GM19395 (cell line): ENCODE measurements around the gene SLC25A43.
"Not testable (repeated sequence)": the region's sequence is repeated elsewhere in the genome, so short reads cannot be mapped to it uniquely, and the experiment has no call there.

ENCODE experiments used
- ATAC-seq: cut with Tn5 transposase; IDR thresholded peaks from one replicate; pipeline ENCODE4 v1.9.1; 2021; ENCODE audit warnings: mild to moderate bottlenecking, moderate library complexity; ENCODE audit not compliant: unreplicated experiment

The SLC25A43 gene

DNA sequence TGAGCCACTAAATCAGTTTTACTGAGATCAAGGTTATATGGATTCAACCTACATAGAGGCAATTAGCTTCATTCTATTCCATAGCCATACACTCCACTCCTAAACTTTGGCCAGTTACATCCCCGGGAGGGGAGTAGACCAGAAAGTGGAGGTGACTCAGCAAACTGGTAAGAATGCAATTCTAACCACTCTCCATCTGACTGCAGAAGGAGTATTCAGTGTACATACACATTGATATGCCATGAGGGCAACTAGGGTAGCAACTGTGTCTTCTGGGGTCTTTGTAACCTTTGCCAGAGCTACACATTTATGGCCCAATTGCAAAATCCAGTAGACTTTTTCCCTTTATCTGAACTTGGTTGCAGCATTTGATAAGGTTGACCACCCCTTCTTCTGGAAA, 7.6 kb downstream of the SLC25A43 start:
- no peak for ATAC-seq

DNA sequence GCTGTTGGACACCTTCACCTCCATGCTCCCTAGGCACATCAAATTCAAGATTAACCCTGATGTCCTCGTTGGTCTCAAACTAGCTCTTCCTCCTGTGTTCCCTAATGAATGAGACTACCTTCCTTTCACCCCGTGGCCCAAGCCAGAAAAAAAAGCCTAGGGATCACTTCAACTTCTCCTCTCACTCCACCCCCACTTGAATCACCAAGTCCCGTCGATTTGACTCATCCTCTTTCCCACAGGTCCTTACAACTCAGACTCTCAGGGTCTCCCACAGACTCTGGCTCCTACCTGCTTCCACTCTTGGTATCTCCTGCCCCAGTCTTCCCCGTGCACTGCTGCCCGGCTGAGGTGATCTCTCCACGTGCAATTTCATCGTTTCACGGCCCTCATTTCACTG, 8.5 kb downstream of the SLC25A43 start:
- no peak for ATAC-seq

DNA sequence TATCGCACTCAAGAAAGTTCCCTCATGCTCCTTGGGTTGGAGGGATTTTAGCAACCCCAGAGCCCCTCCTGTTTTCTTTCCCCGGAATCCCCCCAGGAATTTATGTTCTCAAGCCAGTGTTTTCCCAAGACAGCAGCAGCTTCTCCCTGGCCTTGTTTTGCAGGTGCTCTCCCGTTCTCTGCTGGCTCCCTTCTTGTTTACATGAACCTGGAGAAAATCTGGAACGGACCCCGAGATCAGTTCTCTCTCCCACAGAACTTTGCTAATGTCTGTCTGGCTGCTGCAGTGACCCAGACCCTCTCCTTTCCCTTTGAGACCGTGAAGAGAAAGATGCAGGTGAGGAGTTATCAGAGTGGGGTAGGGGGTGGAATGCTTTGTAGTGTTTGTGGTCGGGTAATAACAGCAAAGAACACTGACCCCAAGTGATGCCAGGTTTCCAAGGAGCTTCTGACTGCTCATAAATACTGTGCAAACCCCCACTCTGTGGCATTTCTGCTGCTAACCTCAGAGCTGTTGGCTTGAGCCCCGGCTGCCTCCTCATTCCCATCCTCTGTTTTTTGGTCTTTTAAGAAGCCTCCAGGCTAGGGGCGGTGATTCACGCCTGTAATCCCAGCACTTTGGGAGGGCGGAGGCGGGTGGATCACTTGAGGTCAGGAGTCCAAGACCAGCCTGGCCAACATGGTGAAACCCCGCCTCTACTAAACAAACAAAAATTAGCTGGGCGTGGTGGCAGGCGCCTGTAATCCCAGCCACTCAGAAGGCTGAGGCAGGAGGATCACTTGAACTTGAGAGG, 11.1 kb downstream of the SLC25A43 start:
- no peak for ATAC-seq

DNA sequence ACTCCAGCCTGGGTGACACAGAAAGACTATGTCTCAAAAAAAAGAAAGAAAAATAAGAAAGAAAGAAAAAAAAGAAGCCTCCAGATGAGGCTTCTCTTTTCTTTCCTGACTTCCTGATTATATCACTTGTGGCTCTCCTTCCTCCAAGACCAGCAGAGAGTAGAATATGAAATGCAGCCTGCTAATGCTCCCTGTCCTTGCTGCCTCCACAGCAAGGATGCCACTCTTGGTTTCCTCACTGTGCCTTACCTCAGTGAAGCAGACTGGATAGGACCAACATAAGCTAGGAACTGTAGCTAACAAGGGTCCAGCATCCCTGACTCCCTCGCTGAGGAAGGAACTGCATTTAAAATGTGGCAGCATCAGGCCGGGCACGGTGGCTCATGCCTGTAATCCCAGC, 11.7 kb downstream of the SLC25A43 start:
- ATAC-seq, result no peak

DNA sequence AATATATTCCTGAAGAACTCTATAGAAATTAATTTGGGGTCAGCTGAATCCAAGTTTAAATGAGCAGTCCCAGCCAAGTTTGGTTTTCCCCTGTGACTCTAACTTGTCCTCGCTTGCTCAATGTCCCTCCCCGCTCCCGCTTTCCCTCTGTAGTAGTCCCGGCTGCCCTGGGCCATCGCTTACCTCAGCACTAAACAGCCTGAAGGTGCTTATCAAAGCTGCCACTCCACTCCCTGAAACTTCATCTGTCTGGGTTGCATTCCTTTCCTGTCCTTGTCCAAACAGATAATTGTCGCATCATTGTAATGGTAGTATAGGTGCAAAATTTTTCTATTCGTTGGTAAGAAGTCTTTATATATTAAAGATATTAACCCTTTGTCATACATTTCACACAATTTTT, 12.8 kb downstream of the SLC25A43 start:
- no peak for ATAC-seq

DNA sequence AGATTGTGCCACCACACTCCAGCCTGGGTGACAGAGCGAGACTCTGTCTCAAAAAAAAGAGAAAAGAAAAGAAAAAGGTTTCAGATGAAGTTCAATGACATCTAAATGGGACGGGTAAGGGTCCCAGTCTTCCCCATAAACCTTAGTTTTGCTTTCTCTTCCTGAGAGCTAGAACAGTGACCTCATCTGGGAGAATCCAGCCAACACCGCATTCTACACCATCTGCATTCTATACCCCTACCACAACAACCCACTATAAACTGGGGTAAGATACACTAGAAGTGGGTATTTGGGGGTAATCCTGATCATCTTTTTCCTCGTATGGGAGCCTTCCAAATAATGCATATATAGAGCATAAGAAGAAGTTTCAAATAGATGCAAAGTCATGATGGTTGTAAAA, 18.2 kb downstream of the SLC25A43 start:
- ATAC-seq, result no peak

DNA sequence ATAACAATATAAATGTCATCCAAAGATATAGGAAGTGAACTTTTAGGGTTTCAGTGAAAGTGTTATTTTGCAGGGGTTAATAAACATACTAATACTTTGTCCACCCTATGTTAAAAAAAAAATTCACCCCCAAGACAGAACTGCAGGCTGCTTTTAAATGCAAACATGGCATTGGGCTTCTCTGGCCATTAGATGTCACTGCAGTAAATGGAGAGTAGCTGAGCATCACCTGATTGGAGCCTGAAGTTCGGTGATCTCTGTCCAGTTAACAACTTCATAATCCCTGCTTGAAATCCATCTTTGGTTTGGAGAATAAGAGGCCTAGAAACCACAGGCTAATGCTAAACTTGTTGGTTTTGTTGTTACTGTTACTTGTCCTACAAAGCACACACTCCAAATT, 18.7 kb downstream of the SLC25A43 start:
- ATAC-seq, result no peak

DNA sequence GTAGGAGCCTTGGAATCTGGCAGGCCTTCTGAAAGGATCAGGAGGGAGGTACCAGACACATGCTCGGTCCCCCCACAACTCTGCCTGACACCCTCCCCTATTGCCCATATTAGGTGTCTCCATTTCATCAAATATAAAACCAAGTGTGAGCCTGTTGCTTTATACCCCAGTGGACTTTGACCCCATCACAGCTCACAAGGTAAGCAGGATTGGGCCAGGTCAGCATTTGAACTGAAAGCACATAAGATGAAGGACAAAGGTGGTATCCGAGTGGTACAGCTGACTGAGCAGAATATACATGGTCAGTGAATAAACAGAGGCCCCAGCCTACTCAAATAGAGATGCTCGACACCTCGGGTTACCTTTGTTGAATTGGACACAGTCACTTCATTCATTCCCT, 20.0 kb downstream of the SLC25A43 start:
- no peak for ATAC-seq

DNA sequence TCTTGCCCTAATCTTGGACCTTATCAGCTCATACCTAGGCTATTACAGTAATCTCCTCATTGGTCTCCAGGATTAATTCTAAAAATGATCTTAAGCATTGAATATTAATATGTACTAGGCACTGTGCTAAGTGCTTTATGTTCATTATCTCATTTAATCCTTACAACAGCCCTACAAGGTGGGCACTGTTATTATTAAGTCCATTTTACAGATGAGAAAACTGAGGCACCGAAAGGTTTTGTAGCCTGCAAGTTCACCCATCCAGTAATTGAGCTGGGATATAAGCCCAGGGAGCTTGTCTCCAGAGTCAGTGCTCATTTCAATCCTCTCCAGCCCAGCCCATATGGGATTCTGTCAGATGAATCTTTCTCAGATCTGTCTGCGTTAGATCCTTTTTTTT, 20.8 kb downstream of the SLC25A43 start:
- no peak for ATAC-seq

DNA sequence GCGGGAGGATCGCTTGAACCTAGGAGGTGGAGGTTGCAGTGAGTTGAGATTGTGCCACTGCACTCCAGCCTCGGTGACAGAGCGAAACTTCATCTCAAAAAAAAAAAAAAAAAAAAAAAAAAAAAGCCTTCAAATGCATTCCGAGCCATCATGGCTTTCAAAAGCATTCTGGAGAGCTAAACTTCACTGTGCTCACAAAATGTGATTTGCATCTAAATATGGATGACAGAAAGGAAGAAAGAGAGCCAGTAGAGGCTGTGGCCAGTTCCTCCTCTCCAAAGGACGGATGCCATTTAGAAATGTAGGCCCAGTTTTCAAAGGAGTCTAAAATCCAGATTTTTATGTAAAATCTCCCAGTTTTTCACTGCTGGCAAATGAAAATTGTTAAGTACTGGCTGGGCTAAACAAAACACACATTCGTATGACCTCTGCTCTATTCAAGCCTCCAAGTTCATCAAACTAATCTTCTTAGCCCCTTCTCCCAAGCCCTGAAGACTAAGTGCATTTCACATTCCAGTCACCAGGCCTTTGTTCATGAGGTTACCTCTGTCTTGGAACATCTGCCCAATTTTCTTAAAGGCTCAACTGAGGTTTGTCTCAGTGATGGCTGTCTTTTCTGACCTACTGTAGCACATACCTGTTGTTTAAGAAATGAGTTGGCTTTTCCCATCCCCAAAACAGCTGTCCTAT, 22.0 kb downstream of the SLC25A43 start:
- no peak for ATAC-seq

DNA sequence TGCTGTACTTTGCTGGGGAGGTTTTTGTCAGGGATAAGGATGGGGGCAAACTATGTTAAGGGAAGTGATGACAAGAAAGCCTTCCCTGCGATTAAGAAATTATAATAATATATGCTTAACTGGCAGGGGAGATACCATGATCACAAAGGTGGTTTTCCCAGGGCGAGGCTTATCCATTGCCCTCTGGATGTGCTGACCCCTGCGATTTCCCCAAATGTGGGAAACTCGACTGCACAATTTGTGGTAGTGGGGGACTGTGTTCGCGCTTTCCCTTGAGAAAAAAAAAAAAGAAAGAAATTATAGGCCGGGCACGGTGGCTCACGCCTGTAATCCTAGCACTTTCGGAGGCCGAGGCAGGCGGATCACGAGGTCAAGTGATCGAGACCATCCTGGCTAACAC, 24.5 kb downstream of the SLC25A43 start:
- ATAC-seq, result no peak

DNA sequence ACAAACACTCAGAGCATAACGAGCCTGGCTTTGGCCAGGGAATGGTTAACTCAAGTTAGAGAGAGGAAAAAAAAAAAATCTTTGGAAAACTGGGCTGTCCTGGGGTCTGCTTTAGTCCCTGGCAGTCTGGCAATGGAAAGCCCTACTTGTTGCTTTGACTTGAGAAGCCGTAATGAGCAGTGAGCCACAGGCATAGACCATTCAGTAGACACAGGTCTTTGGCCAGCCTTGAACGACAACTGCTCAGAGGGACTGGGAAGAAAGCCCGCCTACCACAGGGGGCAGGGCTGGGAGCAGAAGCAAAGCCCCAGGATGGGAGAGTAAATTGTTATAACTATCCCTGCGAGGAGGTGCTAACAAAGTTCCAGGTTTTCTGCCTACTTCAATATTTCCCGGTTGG, 25.9 kb downstream of the SLC25A43 start:
- no peak for ATAC-seq

DNA sequence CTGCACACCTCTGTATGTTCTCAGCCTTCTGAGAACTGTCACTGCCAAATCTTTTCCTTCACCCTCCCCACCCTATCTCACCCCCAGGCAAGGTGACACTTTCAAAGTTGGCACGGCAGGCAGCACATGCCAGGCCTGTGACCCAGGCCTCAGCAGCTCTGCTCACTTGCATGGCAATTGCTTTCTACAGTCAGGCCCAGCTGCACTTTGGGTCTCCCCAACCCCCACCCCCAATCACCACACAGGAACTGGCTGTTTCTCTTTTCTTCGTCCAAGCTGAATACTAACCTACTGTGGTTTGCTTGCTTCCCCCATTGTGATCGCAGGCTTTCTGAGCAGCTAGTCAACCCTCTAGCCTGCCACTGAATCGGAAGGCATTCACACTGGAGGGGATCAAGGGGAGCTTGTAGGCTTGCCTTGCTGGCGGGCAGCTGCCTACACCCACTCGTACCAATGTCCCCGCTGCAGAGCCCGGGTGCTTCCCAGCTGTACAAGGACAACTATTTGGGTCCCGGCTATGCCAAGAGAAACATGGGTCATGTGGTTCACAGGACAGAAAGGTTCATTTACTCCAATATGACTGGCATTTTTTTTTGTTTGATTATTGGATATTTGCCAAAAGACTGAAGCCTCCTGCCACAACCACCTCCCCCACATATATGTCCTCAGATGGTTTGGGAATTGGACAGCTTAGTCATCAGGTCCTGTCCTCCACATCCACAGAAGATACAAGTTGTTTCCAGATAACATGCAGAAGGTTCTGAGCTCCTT, 28.1 kb downstream of the SLC25A43 start:
- ATAC-seq, result peak; percentile 91

DNA sequence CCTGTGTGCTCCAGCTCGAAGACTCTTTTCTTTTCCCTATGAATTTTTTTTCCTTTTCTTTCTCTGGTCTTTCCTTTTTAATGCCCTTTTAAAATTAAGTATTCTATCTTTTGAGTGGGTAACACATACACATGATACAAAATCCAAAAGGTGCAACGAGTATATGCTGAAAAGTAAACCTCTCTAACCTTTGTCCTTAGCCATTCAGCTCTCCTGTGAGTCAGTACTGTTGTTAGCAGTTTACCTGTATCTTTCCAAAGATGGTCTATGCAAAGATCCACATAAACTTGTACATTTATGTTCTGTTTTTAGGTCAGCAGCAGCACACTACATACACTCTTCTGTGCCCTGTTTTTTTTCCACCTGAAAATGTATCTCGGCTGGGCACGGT, 28.7 kb downstream of the SLC25A43 start:
- no peak for ATAC-seq

DNA sequence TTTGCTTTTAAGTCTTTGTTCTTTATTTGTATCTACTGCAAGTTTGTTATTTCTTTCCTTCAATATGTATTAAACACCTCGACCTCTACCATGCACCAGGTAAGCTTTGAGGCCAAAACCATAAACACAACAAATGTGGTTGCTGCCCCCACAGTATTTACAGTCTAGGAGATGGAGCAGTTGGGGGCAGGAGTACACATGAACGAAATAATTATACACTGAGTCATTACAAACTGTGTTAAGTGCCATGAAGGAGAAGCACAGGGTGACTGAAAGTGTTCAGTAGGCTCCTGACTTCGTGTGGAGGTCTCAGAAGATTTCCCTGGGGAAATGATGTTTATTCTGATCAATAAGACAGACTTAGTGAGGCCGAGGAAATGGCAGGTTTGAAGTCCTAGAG, 30.3 kb downstream of the SLC25A43 start:
- ATAC-seq, result no peak

DNA sequence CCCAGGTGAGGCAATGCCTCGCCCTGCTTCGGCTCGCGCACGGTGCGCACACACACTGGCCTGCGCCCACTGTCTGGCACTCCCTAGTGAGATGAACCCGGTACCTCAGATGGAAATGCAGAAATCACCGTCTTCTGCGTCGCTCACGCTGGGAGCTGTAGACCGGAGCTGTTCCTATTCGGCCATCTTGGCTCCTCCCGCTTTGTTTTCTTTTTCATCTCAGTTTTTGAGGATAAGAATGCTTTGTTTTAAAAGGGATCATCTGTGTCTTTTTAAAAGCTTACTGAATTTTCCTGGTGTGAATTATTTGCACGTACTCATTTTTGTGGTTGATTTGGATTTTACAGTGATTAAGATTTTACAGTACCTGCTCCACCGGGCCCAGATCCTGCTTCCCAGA, 42.2 kb downstream of the SLC25A43 start:
- ATAC-seq, result not testable (repeated sequence)

DNA sequence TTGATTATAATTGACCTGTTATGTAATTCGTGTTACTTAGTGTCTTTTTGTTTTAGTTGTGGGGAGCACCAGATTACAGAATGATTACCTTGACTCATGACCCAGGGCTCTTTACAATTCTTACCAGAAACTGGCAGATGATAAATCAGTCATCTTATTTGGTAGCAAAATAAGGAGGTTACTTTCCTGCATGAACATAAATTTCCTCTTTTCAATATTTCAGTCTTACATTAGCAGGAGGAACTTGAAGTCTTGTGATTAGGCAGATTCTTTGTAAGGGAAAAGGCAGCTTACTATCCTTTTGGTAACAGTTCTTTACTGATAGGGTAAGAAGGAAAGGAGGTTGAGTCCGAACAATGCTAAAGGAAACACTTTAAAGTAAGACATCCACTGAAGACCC, 43.1 kb downstream of the SLC25A43 start:
- no peak for ATAC-seq

DNA sequence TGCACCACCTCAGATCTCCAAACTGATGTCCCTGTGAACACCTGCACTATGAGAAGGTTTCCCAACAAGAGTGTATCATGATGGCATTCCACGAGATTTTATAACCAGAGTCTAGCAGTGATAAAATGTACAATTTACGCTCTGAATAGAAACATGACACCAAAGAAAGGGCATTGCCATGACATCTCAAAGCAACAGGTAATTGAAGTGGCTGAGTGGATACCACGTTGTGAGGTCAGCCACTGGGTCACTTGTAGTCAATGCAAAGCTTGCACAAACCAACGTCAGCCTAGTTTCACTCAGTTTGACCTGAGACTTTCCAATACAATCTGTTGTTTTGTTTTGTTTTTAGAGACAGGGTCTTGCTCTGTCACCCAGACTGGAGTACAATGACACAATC, 54.1 kb downstream of the SLC25A43 start:
- ATAC-seq, result no peak

DNA sequence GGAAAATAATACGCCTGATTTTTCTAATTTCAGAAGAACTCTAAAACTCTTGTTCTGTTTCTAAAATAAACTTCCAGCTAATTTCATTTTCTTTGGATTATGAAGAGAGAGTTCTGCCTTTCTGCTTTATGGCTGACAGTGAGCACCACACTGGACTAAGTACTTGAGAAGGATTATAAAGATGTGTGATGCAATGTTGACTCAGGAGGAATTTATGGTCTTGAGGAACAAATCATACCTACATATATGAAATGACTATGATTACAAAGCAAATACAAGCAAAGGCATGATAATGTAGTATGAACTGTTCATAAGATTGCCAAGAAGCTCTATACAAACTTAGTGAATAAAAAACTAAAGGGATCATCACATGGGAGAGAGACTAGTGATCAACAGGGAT, 56.1 kb downstream of the SLC25A43 start:
- no peak for ATAC-seq

DNA sequence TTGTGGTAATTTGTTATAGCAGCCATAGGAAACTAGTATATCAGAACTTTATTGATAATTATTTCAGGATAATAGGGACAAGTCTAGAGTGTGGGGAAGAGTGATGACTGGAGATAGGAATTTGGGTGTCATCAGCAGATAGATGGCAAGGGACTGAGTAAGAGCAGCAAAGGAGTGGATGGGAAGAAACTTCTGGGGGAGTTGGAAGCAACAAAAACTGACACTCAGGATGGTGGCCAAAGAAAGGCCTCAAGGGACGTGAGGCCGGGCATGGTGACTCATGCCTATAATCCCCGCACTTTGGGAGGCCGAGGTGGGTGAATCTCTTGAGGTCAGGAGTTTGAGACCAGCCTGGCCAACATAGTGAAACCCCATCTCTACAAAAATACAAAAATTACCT, 60.0 kb downstream of the SLC25A43 start:
- ATAC-seq, result no peak

DNA sequence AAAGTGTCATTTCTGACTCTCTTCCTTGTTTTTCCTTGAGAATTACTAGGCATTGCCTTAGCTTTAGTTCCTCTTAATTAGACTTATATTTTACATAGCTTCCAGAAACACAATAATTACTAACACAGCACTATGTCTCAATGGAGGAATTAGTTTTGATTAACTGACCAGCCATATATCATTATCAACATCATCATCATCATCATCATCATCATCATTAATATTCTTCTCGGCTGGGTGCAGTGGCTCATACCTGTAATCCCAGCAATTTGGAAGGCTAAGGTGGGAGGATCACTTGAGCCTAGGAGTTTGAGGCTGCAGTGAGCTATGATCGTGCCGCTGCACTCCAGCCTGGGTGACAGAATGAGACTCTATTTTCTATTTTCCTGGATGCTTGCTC, 66.4 kb downstream of the SLC25A43 start:
- ATAC-seq, result no peak

DNA sequence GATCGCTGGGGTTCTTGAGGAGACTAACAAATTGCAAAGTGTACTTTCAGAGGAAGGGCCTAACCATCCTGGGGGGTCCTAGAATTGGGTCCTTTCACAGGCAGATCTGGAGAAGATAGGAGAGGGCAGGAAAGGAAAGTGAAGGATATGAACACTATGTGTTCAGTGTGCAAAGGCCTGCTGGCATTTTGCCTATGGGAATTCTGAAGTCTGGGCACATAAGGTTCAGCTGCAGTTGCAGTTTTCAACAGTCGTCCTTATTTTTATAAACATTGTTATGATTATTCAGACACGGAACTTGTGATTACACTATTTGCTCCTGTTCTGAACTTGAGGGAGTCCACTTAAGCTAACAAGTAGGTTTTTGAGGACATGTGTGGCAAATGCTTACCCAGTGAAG, 67.8 kb downstream of the SLC25A43 start:
- ATAC-seq, result no peak
